Common myeloid progenitor, CD34-positive (primary cell): ENCODE measurements around the gene RAB11FIP3.

Experiments
- CTCF ChIA-PET: fragments of 350-600 bp; sonication (Branson Sonifier 250); formaldehyde crosslinking; loops from one replicate; lab custom pipeline; 2021; ENCODE audit warnings: antibody characterized with exemption; lab: Charles Lee
- POLR2A ChIA-PET: fragments of 350-600 bp; sonication (Branson Sonifier 250); formaldehyde crosslinking; loops from one replicate; lab custom pipeline; 2021; ENCODE audit warnings: antibody characterized with exemption; lab: Charles Lee
- DNase-seq, 3 donors: peaks; one replicate each; pipeline versions ENCODE4 v3.0.0 to v3.0.0-alpha.2; 2013
- H3K27ac ChIP-seq, 2 experiments: 1 replicate in 1 of 2; 2 replicates in 1 of 2; pipeline ENCODE4 v1.7.0; 2013; ENCODE audit warnings: inconsistent platforms in 2 of 2, low read length in 2 of 2, mild to moderate bottlenecking in 2 of 2, low read depth in 1 of 2, moderate library complexity in 1 of 2; ENCODE audit not compliant: severe bottlenecking in 2 of 2, insufficient read depth in 1 of 2, poor library complexity in 1 of 2
- H3K27me3 ChIP-seq, 5 experiments: replicated peaks in 2 of 5; 1 replicate in 3 of 5; 2 replicates in 2 of 5; pipeline versions ENCODE4 v1.6.1 to v1.7.0; 2013; ENCODE audit warnings: low read length in 4 of 5, mild to moderate bottlenecking in 2 of 5, moderate library complexity in 2 of 5, inconsistent platforms in 1 of 5; ENCODE audit not compliant: insufficient read depth in 5 of 5, control insufficient read depth in 4 of 5
- H3K36me3 ChIP-seq, 4 experiments: 1 replicate in 2 of 4; 2 replicates in 2 of 4; pipeline versions ENCODE4 v1.6.1 to v1.7.0; 2013; ENCODE audit warnings: low read length in 3 of 4, control low read depth in 1 of 4, mild to moderate bottlenecking in 1 of 4; ENCODE audit not compliant: control insufficient read depth in 4 of 4, insufficient read depth in 4 of 4
- H3K4me1 ChIP-seq, 4 experiments: 1 replicate in 3 of 4; 2 replicates in 1 of 4; pipeline versions ENCODE4 v1.6.1 to v1.7.1; 2013; ENCODE audit warnings: low read length in 3 of 4, mild to moderate bottlenecking in 3 of 4, control low read depth in 1 of 4, inconsistent platforms in 1 of 4, moderate library complexity in 1 of 4; ENCODE audit not compliant: control insufficient read depth in 4 of 4, insufficient read depth in 4 of 4; ENCODE audit errors: control extremely low read depth in 1 of 4
- H3K4me3 ChIP-seq, 7 experiments: 1 replicate in 4 of 7; 2 replicates in 3 of 7; pipeline versions ENCODE4 v1.5.1 to v1.7.0; 2013; ENCODE audit warnings: mild to moderate bottlenecking in 7 of 7, low read length in 6 of 7, moderate library complexity in 6 of 7, inconsistent platforms in 2 of 7, low read depth in 2 of 7, control low read depth in 1 of 7; ENCODE audit not compliant: insufficient read depth in 4 of 7, control insufficient read depth in 1 of 7; ENCODE audit errors: extremely low read depth in 1 of 7
- H3K9me3 ChIP-seq, 5 experiments: 1 replicate in 4 of 5; 2 replicates in 1 of 5; pipeline versions ENCODE4 v1.6.1 to v1.7.1; 2013; ENCODE audit warnings: low read length in 4 of 5, mild to moderate bottlenecking in 2 of 5, inconsistent platforms in 1 of 5, low read depth in 1 of 5, moderate library complexity in 1 of 5; ENCODE audit not compliant: control insufficient read depth in 4 of 5, insufficient read depth in 2 of 5; ENCODE audit errors: control extremely low read depth in 1 of 5
- WGBS: methylation state at CpG from one replicate; pipeline ENCODE4 v1.1.5; 2013; ENCODE audit not compliant: insufficient coverage; 5-methylcytosine and 5-hydroxymethylcytosine counted together

RAB11FIP3 gene

DNA sequence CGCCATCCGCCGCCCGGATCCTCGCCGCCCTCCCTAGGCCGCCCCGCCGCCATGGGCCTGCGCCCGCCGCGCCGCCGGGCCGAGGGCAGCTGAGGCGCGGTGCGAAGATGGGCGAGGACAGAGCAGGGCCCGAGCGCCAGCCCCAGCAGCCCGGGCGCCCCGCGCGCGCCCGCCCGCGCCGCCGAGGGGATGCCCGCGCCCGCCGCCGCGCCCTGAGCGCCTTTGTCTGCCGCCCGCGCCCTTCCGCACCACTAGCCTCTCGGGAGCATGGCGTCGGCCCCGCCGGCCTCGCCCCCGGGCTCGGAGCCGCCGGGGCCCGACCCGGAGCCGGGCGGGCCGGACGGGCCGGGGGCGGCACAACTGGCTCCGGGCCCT, 278 bp downstream of the RAB11FIP3 start:
- Histone ChIP-seq H3K4me1 (peaks cover 0 to 27% (median 23%) of the 10 kb centered on the region in 4 experiments), H3K4me3 (peak overlapping the region; percentile 43 to 81 (median 72)), H3K27ac (peak overlapping the region in 1 of 2 experiments; percentile 66), H3K27me3 (peaks cover 0 to 14% (median 10%) of the 10 kb centered on the region in 5 experiments), H3K36me3 (peaks cover 0 to 4% (median 0%) of the 10 kb centered on the region in 4 experiments), H3K9me3 (no peaks in the 10 kb centered on the region)
- CTCF ChIA-PET: interaction anchor here (0.7 to 1.6 kb wide), 4 partner anchors 17 to 72 kb away, joined by 3 to 5 read pairs (median 4); no protein-coding TSS in a partner anchor
- POLR2A ChIA-PET: interaction anchor here (1.1 kb wide), 1 partner anchor 25 kb away, joined by 4 read pairs; no protein-coding TSS in a partner anchor
- WGBS: 0% methylated on average over 28 of the region's 63 CpGs
- DNase-seq: no peak

- POLR2A ChIA-PET: no interaction called here
- peak overlapping the region; percentile 43 to 81 (median 72) for H3K4me3 ChIP-seq
- no peaks in the 10 kb centered on the region for H3K9me3 ChIP-seq
- peaks cover 0 to 27% (median 23%) of the 10 kb centered on the region in 4 experiments for H3K4me1 ChIP-seq
- H3K27me3 ChIP-seq: peaks cover 0 to 14% (median 10%) of the 10 kb centered on the region in 5 experiments
- peak in 1 of 3 donors; percentile 24 for DNase-seq
- H3K27ac ChIP-seq: no peak overlapping the region
- CTCF ChIA-PET: interaction anchor here (0.6 to 1.6 kb wide), 4 partner anchors 18 to 71 kb away, joined by 3 to 5 read pairs (median 3); no protein-coding TSS in a partner anchor
- peaks cover 0 to 4% (median 0%) of the 10 kb centered on the region in 4 experiments for H3K36me3 ChIP-seq
- WGBS: under 1% methylated on average over 85 of the region's 97 CpGs
Measured at GRCh38 chr16:426115-426905, 861 bp downstream of the RAB11FIP3 start.

DNA sequence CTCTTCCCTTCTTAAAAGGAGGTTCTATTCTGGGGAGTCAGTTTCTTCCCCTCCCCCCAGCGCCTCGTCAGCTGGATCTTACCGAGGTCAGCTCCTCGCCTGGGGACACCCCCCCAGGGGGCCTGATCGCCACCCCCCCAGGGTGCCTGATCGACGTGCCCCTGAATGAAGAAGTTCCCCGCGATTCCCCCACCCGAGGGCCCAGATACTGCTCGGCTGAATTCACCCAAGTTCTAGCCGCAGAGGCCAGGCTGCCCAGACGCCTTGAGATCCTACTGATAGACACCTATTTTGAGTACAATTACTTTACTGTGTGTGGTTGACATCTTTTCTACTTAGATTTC, 1.4 kb downstream of the RAB11FIP3 start:
- Histone ChIP-seq H3K27ac (no peak overlapping the region), H3K36me3 (peaks cover 0 to 4% (median 0%) of the 10 kb centered on the region in 4 experiments), H3K4me1 (peaks cover 0 to 27% (median 23%) of the 10 kb centered on the region in 4 experiments), H3K27me3 (peaks cover 0 to 14% (median 10%) of the 10 kb centered on the region in 5 experiments), H3K9me3 (no peaks in the 10 kb centered on the region), H3K4me3 (peak overlapping the region; percentile 43 to 81 (median 72))
- 19% methylated on average over 8 of the region's 13 CpGs for WGBS
- DNase-seq: peak in 2 of 3 donors; percentile 24 to 38
- ChIA-PET CTCF (interaction anchor here (0.6 kb wide), 1 partner anchor 61 kb away, joined by 3 read pairs; no protein-coding TSS in a partner anchor), POLR2A (no interaction called here)

- no peaks in the 10 kb centered on the region for H3K9me3 ChIP-seq
- H3K36me3 ChIP-seq: peaks cover 0 to 4% (median 0%) of the 10 kb centered on the region in 4 experiments
- POLR2A ChIA-PET: no interaction called here
- peak overlapping the region in 5 of 7 experiments; percentile 57 to 81 (median 76) for H3K4me3 ChIP-seq
- CTCF ChIA-PET: interaction anchor here (0.6 kb wide), 1 partner anchor 61 kb away, joined by 3 read pairs; no protein-coding TSS in a partner anchor
- 69% methylated on average over 8 of the region's 10 CpGs for WGBS
- no peak overlapping the region for H3K27ac ChIP-seq
- DNase-seq: peak in 2 of 3 donors; percentile 14 to 26
- H3K4me1 ChIP-seq: peaks cover 0 to 27% (median 23%) of the 10 kb centered on the region in 4 experiments
- peaks cover 0 to 14% (median 10%) of the 10 kb centered on the region in 5 experiments for H3K27me3 ChIP-seq
Measured at GRCh38 chr16:427250-427649, 1.8 kb downstream of the RAB11FIP3 start.

- H3K9me3 ChIP-seq: no peaks in the 10 kb centered on the region
- WGBS: 100% methylated on average over 1 of the region's 7 CpGs
- ChIA-PET POLR2A (no interaction called here), CTCF (interaction anchor here (0.6 to 0.7 kb wide), 2 partner anchors 46 to 248 kb away, joined by 4 read pairs; no protein-coding TSS in a partner anchor)
- no peak overlapping the region for H3K27ac ChIP-seq
- H3K4me1 ChIP-seq: peaks cover 0 to 16% (median 13%) of the 10 kb centered on the region in 4 experiments
- no peak for DNase-seq
- no peak overlapping the region for H3K4me3 ChIP-seq
- peaks cover 0 to 4% (median 0%) of the 10 kb centered on the region in 4 experiments for H3K36me3 ChIP-seq
- H3K27me3 ChIP-seq: peaks cover 0 to 5% (median 2%) of the 10 kb centered on the region in 5 experiments
Measured at GRCh38 chr16:430904-431303, 5.5 kb downstream of the RAB11FIP3 start.

- CTCF ChIA-PET: no interaction called here
- Histone ChIP-seq H3K4me3 (no peak overlapping the region), H3K27me3 (no peaks in the 10 kb centered on the region), H3K27ac (no peak overlapping the region), H3K36me3 (peaks cover 0 to 7% (median 1%) of the 10 kb centered on the region in 4 experiments), H3K4me1 (no peaks in the 10 kb centered on the region), H3K9me3 (no peaks in the 10 kb centered on the region)
- WGBS: 93% methylated on average over 5 of the region's 6 CpGs
- POLR2A ChIA-PET: no interaction called here
- DNase-seq: no peak
Measured at GRCh38 chr16:440627-441026, 15.2 kb downstream of the RAB11FIP3 start.
